Measurements from ENCODE around the gene ZBTB47. TPM values are rescaled to one million over a fixed set of nuclear protein-coding genes. Genes with fewer than 3 reads are reported as not detected.
A peak's percentile ranks its signal among the peaks of the same experiment; 100 is the strongest.

Gene ZBTB47
- total and polyA plus RNA-seq, 4 donors: 23.8 to 59.5 (median 53.1) TPM

- Histone ChIP-seq H3K27me3 (ENCODE audit: control insufficient read depth, insufficient read depth, low read length) (no peaks in the 10 kb centered on the region), H3K4me1 (ENCODE audit: control insufficient read depth, insufficient read depth, low read length) (peaks cover 30% of the 10 kb centered on the region), H3K9me3 (ENCODE audit: control insufficient read depth, insufficient read depth, low read length) (no peaks in the 10 kb centered on the region), H3K27ac (ENCODE audit: low read depth, low read length) (no peak overlapping the region), H3K36me3 (ENCODE audit: control insufficient read depth, insufficient read depth, low read length) (peaks cover 10% of the 10 kb centered on the region), H3K4me3 (ENCODE audit: low read depth, low read length) (no peak overlapping the region)
- DNase-seq (ENCODE audit: low read depth in 4 of 6, low spot score in 6 of 6): no peak
- WGBS (ENCODE audit: insufficient coverage): 91% methylated on average over 5 of the region's 7 CpGs
Measured at GRCh38 chr3:42670051-42670576, 16.6 kb downstream of the ZBTB47 start.

- Histone ChIP-seq H3K4me3 (ENCODE audit: low read depth, low read length) (no peak overlapping the region), H3K27me3 (ENCODE audit: control insufficient read depth, insufficient read depth, low read length) (no peaks in the 10 kb centered on the region), H3K4me1 (ENCODE audit: control insufficient read depth, insufficient read depth, low read length) (peaks cover 27% of the 10 kb centered on the region), H3K27ac (ENCODE audit: low read depth, low read length) (no peak overlapping the region), H3K36me3 (ENCODE audit: control insufficient read depth, insufficient read depth, low read length) (peaks cover 5% of the 10 kb centered on the region), H3K9me3 (ENCODE audit: control insufficient read depth, insufficient read depth, low read length) (no peaks in the 10 kb centered on the region)
- no CpG with 5 or more reads among the region's 1 CpG for WGBS (ENCODE audit: insufficient coverage)
- no peak for DNase-seq (ENCODE audit: low read depth in 4 of 6, low spot score in 6 of 6)
Measured at GRCh38 chr3:42670670-42671069, 17.2 kb downstream of the ZBTB47 start.

- no peaks in the 10 kb centered on the region for H3K36me3 ChIP-seq (ENCODE audit: control insufficient read depth, insufficient read depth, low read length)
- 67% methylated on average over 1 of the region's 1 CpG for WGBS (ENCODE audit: insufficient coverage)
- H3K27me3 ChIP-seq (ENCODE audit: control insufficient read depth, insufficient read depth, low read length): no peaks in the 10 kb centered on the region
- no peak overlapping the region for H3K4me3 ChIP-seq (ENCODE audit: low read depth, low read length)
- no peak for DNase-seq (ENCODE audit: low read depth in 4 of 6, low spot score in 6 of 6)
- no peak overlapping the region for H3K27ac ChIP-seq (ENCODE audit: low read depth, low read length)
- H3K4me1 ChIP-seq (ENCODE audit: control insufficient read depth, insufficient read depth, low read length): peaks cover 11% of the 10 kb centered on the region
- H3K9me3 ChIP-seq (ENCODE audit: control insufficient read depth, insufficient read depth, low read length): no peaks in the 10 kb centered on the region
Measured at GRCh38 chr3:42672515-42672914, 19.0 kb downstream of the ZBTB47 start.

GRCh38 chr3:42673082-42673481 is 19.6 kb downstream of the ZBTB47 start:
- H3K4me3 ChIP-seq (ENCODE audit: low read depth, low read length): no peak overlapping the region
- H3K36me3 ChIP-seq (ENCODE audit: control insufficient read depth, insufficient read depth, low read length): no peaks in the 10 kb centered on the region
- H3K27ac ChIP-seq (ENCODE audit: low read depth, low read length): no peak overlapping the region
- H3K27me3 ChIP-seq (ENCODE audit: control insufficient read depth, insufficient read depth, low read length): no peaks in the 10 kb centered on the region
- peaks cover 6% of the 10 kb centered on the region for H3K4me1 ChIP-seq (ENCODE audit: control insufficient read depth, insufficient read depth, low read length)
- no peaks in the 10 kb centered on the region for H3K9me3 ChIP-seq (ENCODE audit: control insufficient read depth, insufficient read depth, low read length)
- no peak for DNase-seq (ENCODE audit: low read depth in 4 of 6, low spot score in 6 of 6)

GRCh38 chr3:42674146-42674545 is 20.6 kb downstream of the ZBTB47 start:
- no CpG with 5 or more reads among the region's 3 CpGs for WGBS (ENCODE audit: insufficient coverage)
- no peak overlapping the region for H3K27ac ChIP-seq (ENCODE audit: low read depth, low read length)
- no peak overlapping the region for H3K4me3 ChIP-seq (ENCODE audit: low read depth, low read length)
- H3K9me3 ChIP-seq (ENCODE audit: control insufficient read depth, insufficient read depth, low read length): no peaks in the 10 kb centered on the region
- H3K27me3 ChIP-seq (ENCODE audit: control insufficient read depth, insufficient read depth, low read length): no peaks in the 10 kb centered on the region
- no peaks in the 10 kb centered on the region for H3K36me3 ChIP-seq (ENCODE audit: control insufficient read depth, insufficient read depth, low read length)
- peak in 1 of 6 donors; percentile 26 for DNase-seq (ENCODE audit: low read depth in 4 of 6, low spot score in 6 of 6)
- no peaks in the 10 kb centered on the region for H3K4me1 ChIP-seq (ENCODE audit: control insufficient read depth, insufficient read depth, low read length)

- Histone ChIP-seq H3K4me3 (ENCODE audit: low read depth, low read length) (no peak overlapping the region), H3K27me3 (ENCODE audit: control insufficient read depth, insufficient read depth, low read length) (no peaks in the 10 kb centered on the region), H3K36me3 (ENCODE audit: control insufficient read depth, insufficient read depth, low read length) (no peaks in the 10 kb centered on the region), H3K4me1 (ENCODE audit: control insufficient read depth, insufficient read depth, low read length) (no peaks in the 10 kb centered on the region), H3K9me3 (ENCODE audit: control insufficient read depth, insufficient read depth, low read length) (no peaks in the 10 kb centered on the region), H3K27ac (ENCODE audit: low read depth, low read length) (no peak overlapping the region)
- no CpG with 5 or more reads among the region's 2 CpGs for WGBS (ENCODE audit: insufficient coverage)
- no peak for DNase-seq (ENCODE audit: low read depth in 4 of 6, low spot score in 6 of 6)
Measured at GRCh38 chr3:42675909-42676308, 22.4 kb downstream of the ZBTB47 start.

GRCh38 chr3:42678447-42678846 is 24.9 kb downstream of the ZBTB47 start:
- Histone ChIP-seq H3K4me1 (ENCODE audit: control insufficient read depth, insufficient read depth, low read length) (no peaks in the 10 kb centered on the region), H3K9me3 (ENCODE audit: control insufficient read depth, insufficient read depth, low read length) (no peaks in the 10 kb centered on the region), H3K36me3 (ENCODE audit: control insufficient read depth, insufficient read depth, low read length) (no peaks in the 10 kb centered on the region), H3K27ac (ENCODE audit: low read depth, low read length) (no peak overlapping the region), H3K4me3 (ENCODE audit: low read depth, low read length) (no peak overlapping the region), H3K27me3 (ENCODE audit: control insufficient read depth, insufficient read depth, low read length) (no peaks in the 10 kb centered on the region)
- whole genome bisulfite sequencing (ENCODE audit: insufficient coverage): 100% methylated on average over 1 of the region's 2 CpGs
- DNase-seq (ENCODE audit: low read depth in 4 of 6, low spot score in 6 of 6): no peak

- Histone ChIP-seq H3K9me3 (ENCODE audit: control insufficient read depth, insufficient read depth, low read length) (no peaks in the 10 kb centered on the region), H3K36me3 (ENCODE audit: control insufficient read depth, insufficient read depth, low read length) (no peaks in the 10 kb centered on the region), H3K27me3 (ENCODE audit: control insufficient read depth, insufficient read depth, low read length) (peaks cover 4% of the 10 kb centered on the region), H3K27ac (ENCODE audit: low read depth, low read length) (no peak overlapping the region), H3K4me1 (ENCODE audit: control insufficient read depth, insufficient read depth, low read length) (no peaks in the 10 kb centered on the region), H3K4me3 (ENCODE audit: low read depth, low read length) (no peak overlapping the region)
- no CpG with 5 or more reads among the region's 1 CpG for WGBS (ENCODE audit: insufficient coverage)
- DNase-seq (ENCODE audit: low read depth in 4 of 6, low spot score in 6 of 6): no peak
Measured at GRCh38 chr3:42680271-42680670, 26.8 kb downstream of the ZBTB47 start.

- H3K9me3 ChIP-seq (ENCODE audit: control insufficient read depth, insufficient read depth, low read length): no peaks in the 10 kb centered on the region
- no peak for DNase-seq (ENCODE audit: low read depth in 4 of 6, low spot score in 6 of 6)
- H3K4me3 ChIP-seq (ENCODE audit: low read depth, low read length): no peak overlapping the region
- H3K27me3 ChIP-seq (ENCODE audit: control insufficient read depth, insufficient read depth, low read length): peaks cover 7% of the 10 kb centered on the region
- H3K36me3 ChIP-seq (ENCODE audit: control insufficient read depth, insufficient read depth, low read length): no peaks in the 10 kb centered on the region
- peaks cover 5% of the 10 kb centered on the region for H3K4me1 ChIP-seq (ENCODE audit: control insufficient read depth, insufficient read depth, low read length)
- H3K27ac ChIP-seq (ENCODE audit: low read depth, low read length): no peak overlapping the region
- 93% methylated on average over 3 of the region's 4 CpGs for WGBS (ENCODE audit: insufficient coverage)
Measured at GRCh38 chr3:42680806-42681205, 27.3 kb downstream of the ZBTB47 start.

- Histone ChIP-seq H3K36me3 (ENCODE audit: control insufficient read depth, insufficient read depth, low read length) (no peaks in the 10 kb centered on the region), H3K4me1 (ENCODE audit: control insufficient read depth, insufficient read depth, low read length) (peaks cover 7% of the 10 kb centered on the region), H3K9me3 (ENCODE audit: control insufficient read depth, insufficient read depth, low read length) (no peaks in the 10 kb centered on the region), H3K4me3 (ENCODE audit: low read depth, low read length) (no peak overlapping the region), H3K27me3 (ENCODE audit: control insufficient read depth, insufficient read depth, low read length) (peaks cover 7% of the 10 kb centered on the region), H3K27ac (ENCODE audit: low read depth, low read length) (no peak overlapping the region)
- no peak for DNase-seq (ENCODE audit: low read depth in 4 of 6, low spot score in 6 of 6)
- WGBS (ENCODE audit: insufficient coverage): 96% methylated on average over 4 of the region's 10 CpGs
Measured at GRCh38 chr3:42681361-42682038, 28.0 kb downstream of the ZBTB47 start.
